H9 (cell line): Measurements from ENCODE around the gene CTRB2. TPM values are rescaled to one million over a fixed set of nuclear protein-coding genes. Genes with fewer than 3 reads are reported as not detected.

ENCODE experiments used
- DNase-seq: peaks from one replicate; pipeline ENCODE4 v3.0.0-alpha.2; 2017
- H2AFZ ChIP-seq: one replicate; pipeline ENCODE4 v1.6.1; 2013; ENCODE audit warnings: mild to moderate bottlenecking, low read length, control low read depth, moderate library complexity
- H2AK5ac ChIP-seq: 2 replicates; pipeline ENCODE4 v1.6.1; 2013; ENCODE audit warnings: low read length, control low read depth, mixed read lengths; ENCODE audit not compliant: insufficient read length
- H2BK120ac ChIP-seq: one replicate; pipeline ENCODE4 v1.6.1; 2013; ENCODE audit warnings: low read depth, mild to moderate bottlenecking, low read length, control low read depth, inconsistent platforms; ENCODE audit not compliant: poor library complexity, severe bottlenecking
- H2BK12ac ChIP-seq: 2 replicates; pipeline ENCODE4 v1.6.1; 2013; ENCODE audit warnings: low read length, control low read depth, mixed read lengths, low read depth; ENCODE audit not compliant: insufficient read length
- H2BK15ac ChIP-seq: 2 replicates; pipeline ENCODE4 v1.6.1; 2013; ENCODE audit warnings: low read depth, low read length, control low read depth
- H2BK20ac ChIP-seq: one replicate; pipeline ENCODE4 v1.6.1; 2013; ENCODE audit warnings: low read depth, mild to moderate bottlenecking, low read length, control low read depth, inconsistent platforms; ENCODE audit not compliant: poor library complexity, severe bottlenecking
- H2BK5ac ChIP-seq: 2 replicates; pipeline ENCODE4 v1.6.1; 2013; ENCODE audit warnings: low read length, control low read depth, mixed read lengths; ENCODE audit not compliant: insufficient read length
- H3K14ac ChIP-seq: 2 replicates; pipeline ENCODE4 v1.6.1; 2013; ENCODE audit warnings: low read length, control low read depth; ENCODE audit not compliant: insufficient read depth
- H3K18ac ChIP-seq: 2 replicates; pipeline ENCODE4 v1.6.1; 2013; ENCODE audit warnings: low read depth, mild to moderate bottlenecking, mixed read lengths, low read length, control low read depth; ENCODE audit not compliant: insufficient read length
- H3K23ac ChIP-seq: 2 replicates; pipeline ENCODE4 v1.6.1; 2013; ENCODE audit warnings: low read length, control low read depth, mixed read lengths, low read depth; ENCODE audit not compliant: insufficient read length
- H3K23me2 ChIP-seq: 2 replicates; pipeline ENCODE4 v1.6.1; 2013; ENCODE audit warnings: low read depth, mild to moderate bottlenecking, mixed read lengths, low read length, control low read depth; ENCODE audit not compliant: insufficient read length, poor library complexity, severe bottlenecking
- H3K27ac ChIP-seq: 2 replicates; pipeline ENCODE4 v1.5.1; 2013; ENCODE audit warnings: low read length, control low read depth, mixed read lengths, low read depth; ENCODE audit not compliant: insufficient read length
- H3K27me3 ChIP-seq: 2 replicates; pipeline ENCODE4 v1.6.1; 2013; ENCODE audit warnings: low read length, control low read depth, inconsistent platforms; ENCODE audit not compliant: insufficient read depth
- H3K4ac ChIP-seq: 2 replicates; pipeline ENCODE4 v1.6.1; 2013; ENCODE audit warnings: low read depth, mild to moderate bottlenecking, control low read depth, inconsistent platforms, low read length, moderate library complexity
- H3K4me1 ChIP-seq: 2 replicates; pipeline ENCODE4 v1.6.1; 2013; ENCODE audit warnings: low read length, control low read depth, inconsistent platforms; ENCODE audit not compliant: insufficient read depth
- H3K4me2 ChIP-seq: 2 replicates; pipeline ENCODE4 v1.6.1; 2013; ENCODE audit warnings: low read length, control low read depth, mixed read lengths; ENCODE audit not compliant: insufficient read length, insufficient read depth
- H3K56ac ChIP-seq: 2 replicates; pipeline ENCODE4 v1.6.1; 2013; ENCODE audit warnings: low read depth, mild to moderate bottlenecking, mixed read lengths, low read length, control low read depth; ENCODE audit not compliant: insufficient read length
- H3K79me1 ChIP-seq: 2 replicates; pipeline ENCODE4 v1.6.1; 2013; ENCODE audit warnings: low read depth, mild to moderate bottlenecking, moderate library complexity, low read length, control low read depth, inconsistent platforms; ENCODE audit not compliant: insufficient read depth, poor library complexity, severe bottlenecking
- H3K79me2 ChIP-seq: 2 replicates; pipeline ENCODE4 v1.6.1; 2013; ENCODE audit warnings: low read length, control low read depth, inconsistent platforms; ENCODE audit not compliant: insufficient read depth
- H3K9ac ChIP-seq: 2 replicates; pipeline ENCODE4 v1.6.1; 2013; ENCODE audit warnings: low read length, control low read depth, mixed read lengths; ENCODE audit not compliant: insufficient read length; ENCODE audit errors: extremely low read depth
- H3K9me3 ChIP-seq: one replicate; pipeline ENCODE4 v1.6.1; 2013; ENCODE audit warnings: low read depth, low read length, inconsistent platforms; ENCODE audit not compliant: control insufficient read depth
- H3T11ph ChIP-seq: one replicate; pipeline ENCODE4 v1.6.1; 2013; ENCODE audit warnings: mild to moderate bottlenecking, low read length, control low read depth, inconsistent platforms
- H4K20me1 ChIP-seq: one replicate; pipeline ENCODE4 v1.6.1; 2013; ENCODE audit not compliant: control insufficient read depth, insufficient read length, insufficient read depth
- H4K5ac ChIP-seq: 2 replicates; pipeline ENCODE4 v1.6.1; 2013; ENCODE audit warnings: low read depth, mild to moderate bottlenecking, mixed read lengths, low read length, control low read depth; ENCODE audit not compliant: insufficient read length
- H4K8ac ChIP-seq: replicated peaks from 2 replicates; pipeline ENCODE4 v1.6.1; 2013; ENCODE audit warnings: low read length, control low read depth, mixed read lengths, low read depth; ENCODE audit not compliant: insufficient read length
- H4K91ac ChIP-seq: 2 replicates; pipeline ENCODE4 v1.6.1; 2013; ENCODE audit warnings: low read depth, mild to moderate bottlenecking, moderate library complexity, mixed read lengths, low read length, control low read depth; ENCODE audit not compliant: insufficient read length
- H3K27ac Mint-ChIP-seq, 3 experiments: 2 replicates in 2 of 3; 3 replicates in 1 of 3; pipeline ENCODE4 v1.8.0; 2020 to 2021; ENCODE audit warnings: mixed read lengths in 3 of 3, mild to moderate bottlenecking in 1 of 3, moderate library complexity in 1 of 3
- H3K27me3 Mint-ChIP-seq: 2 replicates; pipeline ENCODE4 v1.8.0; 2021; ENCODE audit warnings: low read depth, mild to moderate bottlenecking, moderate library complexity, mixed read lengths
- H3K36me3 Mint-ChIP-seq, 3 experiments: 2 replicates in 2 of 3; 3 replicates in 1 of 3; pipeline ENCODE4 v1.8.0; 2020 to 2021; ENCODE audit warnings: low read depth in 3 of 3, mixed read lengths in 3 of 3; ENCODE audit not compliant: insufficient read depth in 1 of 3
- H3K4me1 Mint-ChIP-seq, 2 experiments: 2 replicates each; pipeline ENCODE4 v1.8.0; 2020; ENCODE audit warnings: mixed read lengths in 2 of 2
- H3K4me3 Mint-ChIP-seq, 2 experiments: 2 replicates in 1 of 2; 3 replicates in 1 of 2; pipeline ENCODE4 v1.8.0; 2020 to 2021; ENCODE audit warnings: mild to moderate bottlenecking in 2 of 2, mixed read lengths in 2 of 2, moderate library complexity in 1 of 2
- H3K9me3 Mint-ChIP-seq, 2 experiments: 2 replicates in 1 of 2; 3 replicates in 1 of 2; pipeline ENCODE4 v1.8.0; 2020; ENCODE audit warnings: mild to moderate bottlenecking in 2 of 2, mixed read lengths in 2 of 2, moderate library complexity in 1 of 2
- CTCF ChIP-seq: fragments of 200-600 bp; sonication (generic); conservative IDR thresholded peaks from 3 replicates; pipeline ENCODE4 v1.8.0; 2021; ENCODE audit warnings: antibody characterized with exemption, mild to moderate bottlenecking
- WGBS: extraction: QIAGEN DNeasy Blood & Tissue Kit; methylation state at CpG from one replicate; pipeline ENCODE4 v1.1.7; 2013; ENCODE audit warnings: missing lambda C conversion rate, low lambda C conversion rate, mixed read lengths; ENCODE audit not compliant: insufficient read length; ENCODE audit errors: extremely low coverage; 5-methylcytosine and 5-hydroxymethylcytosine counted together
- total RNA-seq: library from RNA; stranded (reverse); gene quantifications from 2 replicates; pipeline ENCODE4 v1.2.1, GENCODE V29; 2021

Gene CTRB2
- total RNA-seq, 1 experiment from 2014 or later, result not detected

- H3K4me1 Mint-ChIP-seq, result 0 out of 4 replicates have a peak, but pooled peaks cover 0 to 5% of the 10 kb centered on the region in 2 experiments
- WGBS, result no CpG with 5 or more reads among the region's 5 CpGs
- H3K27ac Mint-ChIP-seq, result no peak overlapping the region
- Histone ChIP-seq H4K5ac (no peak overlapping the region), H2BK5ac (no peak overlapping the region), H2BK12ac (no peak overlapping the region), H3K14ac (no peak overlapping the region), H2BK15ac (no peak overlapping the region), H3K4me1 (no peaks in the 10 kb centered on the region), H3K4ac (no peak overlapping the region), H3K79me2 (no peaks in the 10 kb centered on the region), H3T11ph (no peak overlapping the region), H4K8ac (no peak overlapping the region), H2BK20ac (no peak overlapping the region), H2AFZ (no peak overlapping the region), H3K56ac (no peak overlapping the region), H3K18ac (no peak overlapping the region), H3K79me1 (no peaks in the 10 kb centered on the region), H3K9me3 (no peaks in the 10 kb centered on the region), H3K27ac (no peak overlapping the region), H3K23me2 (no peaks in the 10 kb centered on the region), H4K20me1 (no peaks in the 10 kb centered on the region), H3K27me3 (no peaks in the 10 kb centered on the region), H3K4me2 (no peak overlapping the region), H3K9ac (no peak overlapping the region), H3K23ac (no peak overlapping the region), H2BK120ac (no peak overlapping the region), H2AK5ac (no peak overlapping the region), H4K91ac (no peak overlapping the region)
- H3K9me3 Mint-ChIP-seq, result no peaks in the 10 kb centered on the region
- no peak for DNase-seq
- 0 out of 2 replicates have a peak, but pooled peaks cover 2% of the 10 kb centered on the region for H3K27me3 Mint-ChIP-seq
- no peaks in the 10 kb centered on the region for H3K36me3 Mint-ChIP-seq
- TF ChIP-seq CTCF, result no peak
- no peak overlapping the region for H3K4me3 Mint-ChIP-seq
Observed at GRCh38 chr16:75219838-75220237, 12.9 kb upstream of the CTRB2 start.
